Activated naive CD4-positive, alpha-beta T cell treated with anti-CD3 and anti-CD28 coated beads, Interleukin-2, amount 50 U/mL, for 24 hours (primary cell): ENCODE results near the gene PCDH9.

Source experiments
- H3K27ac Mint-ChIP-seq: one replicate; pipeline ENCODE4 v1.8.0; 2021; ENCODE audit warnings: mild to moderate bottlenecking, mixed read lengths
- H3K27me3 Mint-ChIP-seq: one replicate; pipeline ENCODE4 v1.8.0; 2021; ENCODE audit warnings: mixed read lengths
- H3K36me3 Mint-ChIP-seq: one replicate; pipeline ENCODE4 v1.8.0; 2021; ENCODE audit warnings: mixed read lengths
- H3K4me1 Mint-ChIP-seq: one replicate; pipeline ENCODE4 v1.8.0; 2021; ENCODE audit warnings: mixed read lengths
- H3K4me3 Mint-ChIP-seq: one replicate; pipeline ENCODE4 v1.8.0; 2021; ENCODE audit warnings: mild to moderate bottlenecking, mixed read lengths
- H3K9me3 Mint-ChIP-seq: one replicate; pipeline ENCODE4 v1.8.0; 2021; ENCODE audit warnings: mixed read lengths

Gene PCDH9

DNA sequence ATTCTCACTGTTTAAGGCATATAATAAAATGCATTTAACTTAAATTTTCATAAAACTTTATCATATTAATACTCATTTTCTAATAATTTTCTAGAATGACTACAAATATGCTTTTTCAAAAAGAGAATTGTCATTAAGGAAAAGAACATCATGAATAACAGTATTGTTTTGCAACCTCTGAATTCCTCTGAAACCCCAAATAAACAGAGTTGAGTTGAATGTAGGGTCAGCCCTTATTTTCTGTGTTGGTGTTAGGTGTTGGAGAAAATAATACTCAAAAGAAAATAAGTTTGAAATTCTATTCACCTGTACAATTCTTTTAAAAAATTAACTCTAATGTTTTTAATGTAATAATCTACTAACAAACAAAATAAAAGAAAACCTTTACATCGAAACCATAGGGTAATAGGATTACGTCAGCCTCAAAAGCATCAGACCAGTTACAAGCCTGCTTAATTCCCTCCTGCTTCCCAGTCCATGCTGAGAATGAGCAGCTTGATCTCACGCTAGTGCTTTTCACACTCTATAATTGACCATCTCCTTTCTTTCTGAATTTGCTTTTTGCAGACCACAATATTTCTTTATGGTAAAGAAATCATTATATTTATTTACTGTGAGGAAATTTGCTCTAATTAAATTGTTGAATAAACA lies 160.9 kb downstream of the PCDH9 start:
- Mint-ChIP-seq H3K27me3 (no peaks in the 10 kb centered on the region), H3K4me1 (no peaks in the 10 kb centered on the region), H3K4me3 (no peak overlapping the region), H3K27ac (no peak overlapping the region), H3K36me3 (no peaks in the 10 kb centered on the region), H3K9me3 (no peaks in the 10 kb centered on the region)

DNA sequence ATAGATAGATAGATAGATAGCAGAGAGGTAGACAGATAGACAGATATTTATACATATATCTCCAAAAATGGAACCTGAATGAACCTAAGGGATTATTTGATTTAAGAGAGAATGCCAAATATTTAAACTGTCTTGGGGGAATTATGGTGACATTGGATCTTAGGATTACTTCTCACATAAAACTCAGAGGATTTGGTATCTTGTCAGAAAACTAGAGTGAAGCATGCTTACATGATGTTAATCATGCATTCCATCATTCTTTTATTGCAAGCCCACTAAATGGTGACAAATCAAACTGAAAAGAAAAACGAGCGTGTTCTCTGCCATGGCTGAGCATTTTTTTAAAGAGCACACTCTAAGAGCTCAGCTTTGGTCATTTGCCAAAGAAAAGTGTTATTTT lies 165.2 kb downstream of the PCDH9 start:
- Mint-ChIP-seq H3K4me1 (no peaks in the 10 kb centered on the region), H3K27ac (no peak overlapping the region)

DNA sequence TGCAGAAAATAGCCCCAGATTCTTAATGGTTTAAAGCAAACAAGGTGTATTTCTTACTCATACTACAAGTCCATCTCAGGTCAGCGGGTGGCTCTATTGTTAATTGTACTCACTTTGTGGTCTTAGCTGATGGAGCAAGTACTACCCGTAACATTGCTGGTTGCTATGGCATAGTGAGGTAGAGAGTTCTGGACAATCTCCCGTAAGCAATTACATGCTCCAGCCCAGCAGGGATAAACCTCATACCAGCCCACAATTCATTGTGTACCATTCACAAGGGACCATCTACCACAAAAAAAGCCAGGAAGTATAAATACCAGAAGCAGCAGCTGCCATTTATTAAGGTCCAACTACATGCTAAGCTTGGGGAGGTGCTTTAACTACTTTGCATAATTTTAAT lies 167.1 kb downstream of the PCDH9 start:
- no peaks in the 10 kb centered on the region for H3K27me3 Mint-ChIP-seq
- no peaks in the 10 kb centered on the region for H3K4me1 Mint-ChIP-seq
- no peak overlapping the region for H3K4me3 Mint-ChIP-seq
- H3K27ac Mint-ChIP-seq = no peak overlapping the region
- H3K36me3 Mint-ChIP-seq = no peaks in the 10 kb centered on the region
- peaks cover 5% of the 10 kb centered on the region for H3K9me3 Mint-ChIP-seq

More for the DNA sequence above, 165.2 kb downstream of the PCDH9 start:
- no peak overlapping the region for H3K4me3 Mint-ChIP-seq
- no peaks in the 10 kb centered on the region for H3K27me3 Mint-ChIP-seq
- no peaks in the 10 kb centered on the region for H3K36me3 Mint-ChIP-seq
- peaks cover 5% of the 10 kb centered on the region for H3K9me3 Mint-ChIP-seq

DNA sequence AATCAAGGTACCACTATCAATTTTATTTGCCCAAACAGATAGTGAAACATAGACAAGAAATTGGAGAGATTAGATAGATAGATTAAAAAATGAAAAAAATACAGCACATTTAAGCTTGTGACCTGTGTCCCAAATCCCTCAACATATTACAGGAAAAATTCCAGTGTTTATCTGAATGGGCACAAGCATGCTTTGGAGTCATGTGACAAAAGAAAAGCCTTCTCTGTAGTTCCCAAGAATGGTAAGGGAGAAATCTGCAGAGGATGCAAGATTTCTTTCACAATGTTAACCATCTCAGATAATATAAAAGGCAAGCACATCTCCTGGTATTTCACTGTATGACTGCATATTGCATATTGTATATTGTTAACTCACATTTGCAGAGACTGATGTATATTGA lies 168.0 kb downstream of the PCDH9 start:
- H3K27me3 Mint-ChIP-seq = no peaks in the 10 kb centered on the region

DNA sequence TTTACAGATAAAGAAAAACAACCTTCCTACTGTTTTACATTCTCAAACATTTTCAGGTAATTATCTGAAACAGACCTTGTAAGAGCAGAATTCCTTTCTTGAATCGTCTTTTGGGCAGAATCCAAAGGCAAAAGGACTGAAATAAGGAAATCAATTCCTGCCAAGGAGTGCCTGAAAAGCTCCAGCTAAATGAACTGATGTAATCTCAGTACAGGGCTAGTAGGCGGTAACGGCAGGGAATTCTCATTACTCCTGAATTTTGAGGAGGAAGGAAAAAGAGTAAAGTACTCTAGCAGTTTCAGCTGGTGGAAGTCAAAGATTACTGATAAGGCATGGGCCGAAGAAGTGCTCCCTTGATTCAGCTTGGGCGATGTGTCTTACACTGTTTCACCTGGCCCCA lies 168.4 kb downstream of the PCDH9 start:
- no peaks in the 10 kb centered on the region for H3K36me3 Mint-ChIP-seq
- no peaks in the 10 kb centered on the region for H3K4me1 Mint-ChIP-seq
- no peak overlapping the region for H3K27ac Mint-ChIP-seq
- no peak overlapping the region for H3K4me3 Mint-ChIP-seq
- no peaks in the 10 kb centered on the region for H3K27me3 Mint-ChIP-seq
- peaks cover 5% of the 10 kb centered on the region for H3K9me3 Mint-ChIP-seq

More for the DNA sequence above, 168.0 kb downstream of the PCDH9 start:
- Mint-ChIP-seq H3K4me1 (no peaks in the 10 kb centered on the region), H3K9me3 (peaks cover 5% of the 10 kb centered on the region), H3K27ac (no peak overlapping the region), H3K36me3 (no peaks in the 10 kb centered on the region), H3K4me3 (no peak overlapping the region)

DNA sequence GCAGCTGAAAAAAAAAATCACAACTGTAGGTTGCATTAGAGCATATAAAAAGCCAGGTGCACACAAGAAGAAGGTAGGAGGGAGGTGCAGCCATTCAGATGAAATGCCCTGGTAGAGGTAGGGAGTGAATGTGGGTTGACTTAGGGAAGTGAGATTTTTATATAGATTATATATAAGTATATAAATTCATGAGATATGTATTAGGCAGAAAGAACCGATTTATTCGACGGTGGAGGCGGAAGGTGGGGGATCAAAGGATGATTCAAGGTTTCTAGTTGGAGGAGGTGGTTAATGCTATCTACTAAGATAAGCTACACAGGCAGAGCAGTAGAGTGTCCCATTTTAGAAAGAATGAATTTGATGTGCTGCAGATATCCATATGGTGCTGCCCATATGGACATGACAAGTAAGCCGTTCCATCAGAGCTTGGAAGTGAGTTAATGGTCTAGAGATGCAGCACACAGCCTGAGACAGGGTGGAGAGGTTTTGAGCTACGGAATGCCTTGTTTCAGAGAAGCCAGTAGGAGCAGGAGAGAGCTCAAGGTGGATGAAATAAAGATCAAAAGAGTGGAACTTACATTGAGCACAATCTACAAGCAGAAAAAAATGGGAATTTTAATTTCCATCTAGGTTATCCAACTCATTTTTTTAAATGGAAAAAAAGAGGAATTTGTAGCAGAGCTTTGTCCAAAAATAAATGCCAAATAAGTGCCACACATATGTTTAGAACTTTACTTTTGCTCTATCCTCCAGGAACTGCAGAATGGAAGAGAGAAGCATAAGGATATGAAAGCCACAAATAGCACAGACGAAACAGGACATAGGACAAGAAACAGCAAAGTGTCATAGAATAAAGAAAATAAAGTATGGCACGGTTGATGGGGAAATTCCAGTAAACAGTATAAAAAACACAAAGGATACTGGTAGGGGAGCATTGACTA lies 177.3 kb downstream of the PCDH9 start:
- Mint-ChIP-seq H3K36me3 (no peaks in the 10 kb centered on the region), H3K27ac (no peak overlapping the region), H3K27me3 (no peaks in the 10 kb centered on the region), H3K4me1 (no peaks in the 10 kb centered on the region), H3K4me3 (no peak overlapping the region), H3K9me3 (no peaks in the 10 kb centered on the region)

DNA sequence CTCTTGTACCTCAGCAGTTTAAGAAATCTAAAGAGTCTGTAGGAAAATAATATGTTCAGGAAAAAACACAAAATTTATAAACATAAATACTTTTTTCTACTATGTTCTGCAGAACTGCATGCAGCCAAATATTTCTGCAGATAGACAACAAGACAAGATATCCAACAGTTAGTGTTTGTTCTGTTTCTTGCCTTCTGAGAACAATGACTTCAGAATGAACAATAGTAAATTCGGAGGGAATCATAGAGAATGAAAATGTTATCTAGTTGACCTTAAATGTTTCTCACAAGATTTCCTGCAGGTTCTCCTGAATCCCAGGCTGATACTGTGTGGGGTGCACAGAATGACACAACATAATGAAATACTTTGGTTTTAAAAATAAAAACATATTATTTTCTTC lies 180.4 kb downstream of the PCDH9 start:
- H3K9me3 Mint-ChIP-seq = no peaks in the 10 kb centered on the region
- H3K27ac Mint-ChIP-seq = no peak overlapping the region
- H3K4me1 Mint-ChIP-seq = no peaks in the 10 kb centered on the region
- H3K4me3 Mint-ChIP-seq = no peak overlapping the region
- H3K36me3 Mint-ChIP-seq = no peaks in the 10 kb centered on the region
- H3K27me3 Mint-ChIP-seq = no peaks in the 10 kb centered on the region

DNA sequence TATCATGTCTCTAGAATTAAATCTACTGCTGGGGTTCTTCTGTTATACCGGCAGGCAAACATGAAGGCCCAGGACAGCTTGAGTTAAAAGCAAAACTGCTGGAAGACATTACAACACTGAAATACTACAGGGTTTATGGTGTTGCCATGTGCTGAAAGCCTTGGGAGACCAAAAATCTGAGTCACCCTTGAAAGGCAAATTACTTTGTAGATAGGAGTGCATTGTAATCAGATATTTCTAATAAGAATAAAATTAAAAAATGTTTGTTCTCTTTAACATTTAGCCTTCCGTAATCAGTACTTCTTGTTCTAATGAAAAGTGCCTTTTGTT lies 181.3 kb downstream of the PCDH9 start:
- Mint-ChIP-seq H3K27me3 (no peaks in the 10 kb centered on the region), H3K9me3 (no peaks in the 10 kb centered on the region), H3K27ac (no peak overlapping the region), H3K4me1 (no peaks in the 10 kb centered on the region), H3K36me3 (no peaks in the 10 kb centered on the region), H3K4me3 (no peak overlapping the region)

DNA sequence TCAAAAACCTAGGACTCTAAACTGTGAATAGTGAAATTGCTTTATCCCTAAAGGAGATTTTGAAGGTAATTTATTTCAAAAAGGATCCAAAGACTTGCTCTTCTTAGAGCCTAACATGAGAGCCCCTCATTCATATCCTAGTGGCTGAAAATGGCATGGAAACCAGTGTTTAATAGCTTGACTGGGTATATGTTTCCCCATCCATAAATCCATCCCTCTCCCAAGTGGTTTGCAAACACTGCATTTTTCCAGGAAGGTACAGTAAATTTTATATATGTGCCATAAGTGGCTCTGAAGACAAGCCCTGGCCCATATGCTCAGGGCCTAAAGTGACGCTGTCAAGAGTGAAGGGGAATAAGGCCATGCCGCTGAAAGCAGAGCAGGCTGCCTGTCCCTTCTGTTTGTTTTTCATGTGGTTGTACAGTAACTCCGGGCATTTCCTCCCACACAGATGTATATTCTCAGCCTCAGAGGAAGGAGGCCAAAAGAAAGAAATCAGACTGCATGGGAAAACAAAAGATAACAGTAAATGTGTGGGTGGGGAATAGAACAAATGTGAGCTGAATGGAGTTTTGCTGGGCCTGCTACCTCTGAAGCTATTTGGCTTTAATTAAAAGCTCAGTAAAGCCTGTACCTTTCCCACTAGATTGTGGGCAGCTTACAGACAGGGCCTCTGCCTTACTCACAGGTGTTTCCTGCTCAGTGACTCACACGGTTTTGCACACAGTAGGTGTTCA lies 181.9 kb downstream of the PCDH9 start:
- no peaks in the 10 kb centered on the region for H3K9me3 Mint-ChIP-seq
- H3K4me1 Mint-ChIP-seq = no peaks in the 10 kb centered on the region

DNA sequence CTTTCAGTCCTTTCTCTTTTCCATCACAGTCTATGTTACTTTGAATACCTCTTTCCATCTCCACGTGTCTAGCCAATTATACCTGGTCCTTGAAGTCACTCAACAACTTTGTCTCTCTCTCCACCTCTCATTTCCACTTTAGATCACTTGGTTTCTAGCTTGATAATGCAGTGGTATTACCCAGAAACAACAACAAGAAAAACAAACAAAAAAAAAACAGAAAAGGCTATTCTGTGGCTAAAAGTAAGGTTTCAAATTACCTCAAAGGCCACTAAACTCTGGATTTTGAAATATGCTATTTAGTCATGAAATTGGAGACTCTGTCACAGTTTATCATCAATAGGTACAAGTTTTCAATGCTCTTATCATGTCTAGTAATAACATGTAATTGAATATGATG lies 184.8 kb downstream of the PCDH9 start:
- no peaks in the 10 kb centered on the region for H3K27me3 Mint-ChIP-seq
- H3K36me3 Mint-ChIP-seq = no peaks in the 10 kb centered on the region
- no peak overlapping the region for H3K4me3 Mint-ChIP-seq
- H3K9me3 Mint-ChIP-seq = no peaks in the 10 kb centered on the region
- no peak overlapping the region for H3K27ac Mint-ChIP-seq
- no peaks in the 10 kb centered on the region for H3K4me1 Mint-ChIP-seq

More for the DNA sequence above, 181.9 kb downstream of the PCDH9 start:
- H3K27me3 Mint-ChIP-seq = no peaks in the 10 kb centered on the region
- no peak overlapping the region for H3K4me3 Mint-ChIP-seq
- H3K27ac Mint-ChIP-seq = no peak overlapping the region
- H3K36me3 Mint-ChIP-seq = no peaks in the 10 kb centered on the region

DNA sequence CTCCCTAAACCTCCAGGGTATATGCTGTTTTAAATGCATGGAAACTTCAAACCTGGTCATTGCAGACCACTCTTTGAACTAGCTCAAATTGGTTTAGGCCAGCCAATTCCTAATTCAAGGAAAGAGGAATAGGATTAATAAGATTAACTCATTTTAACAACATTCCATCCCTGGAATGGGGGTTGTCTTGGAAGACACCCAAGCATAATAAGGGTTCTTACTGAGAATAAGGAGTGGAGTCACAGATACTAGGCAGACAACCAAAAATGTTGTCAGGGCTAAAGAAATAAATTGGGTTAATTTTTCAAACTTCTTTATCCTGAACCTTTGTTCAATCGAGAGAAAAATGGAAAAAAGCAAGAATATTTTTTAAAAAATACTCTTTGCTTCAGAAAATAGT lies 186.2 kb downstream of the PCDH9 start:
- no peak overlapping the region for H3K4me3 Mint-ChIP-seq
- no peaks in the 10 kb centered on the region for H3K36me3 Mint-ChIP-seq
- H3K4me1 Mint-ChIP-seq = no peaks in the 10 kb centered on the region
- H3K27ac Mint-ChIP-seq = no peak overlapping the region
- H3K27me3 Mint-ChIP-seq = no peaks in the 10 kb centered on the region
- H3K9me3 Mint-ChIP-seq = no peaks in the 10 kb centered on the region

DNA sequence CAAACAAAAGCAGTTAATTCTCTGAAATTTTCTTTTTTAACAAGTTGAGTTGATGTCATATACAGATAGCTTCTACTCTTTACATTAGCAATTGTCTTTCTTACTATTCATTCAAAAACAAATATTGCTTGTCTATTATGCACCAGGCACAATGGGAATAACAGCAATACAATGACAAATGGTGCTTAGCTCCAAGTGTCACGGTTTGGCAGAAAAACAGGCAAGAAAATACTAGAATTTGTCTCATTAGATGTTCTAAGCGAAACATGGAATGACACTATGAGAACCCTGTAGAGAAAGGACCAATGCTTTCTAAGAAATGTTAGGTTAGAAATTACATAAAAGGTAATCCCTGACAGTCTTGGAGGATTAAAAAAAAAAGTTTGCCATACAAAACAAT lies 187.6 kb downstream of the PCDH9 start:
- Mint-ChIP-seq H3K9me3 (no peaks in the 10 kb centered on the region), H3K27me3 (no peaks in the 10 kb centered on the region), H3K4me1 (no peaks in the 10 kb centered on the region), H3K36me3 (no peaks in the 10 kb centered on the region), H3K27ac (no peak overlapping the region), H3K4me3 (no peak overlapping the region)

DNA sequence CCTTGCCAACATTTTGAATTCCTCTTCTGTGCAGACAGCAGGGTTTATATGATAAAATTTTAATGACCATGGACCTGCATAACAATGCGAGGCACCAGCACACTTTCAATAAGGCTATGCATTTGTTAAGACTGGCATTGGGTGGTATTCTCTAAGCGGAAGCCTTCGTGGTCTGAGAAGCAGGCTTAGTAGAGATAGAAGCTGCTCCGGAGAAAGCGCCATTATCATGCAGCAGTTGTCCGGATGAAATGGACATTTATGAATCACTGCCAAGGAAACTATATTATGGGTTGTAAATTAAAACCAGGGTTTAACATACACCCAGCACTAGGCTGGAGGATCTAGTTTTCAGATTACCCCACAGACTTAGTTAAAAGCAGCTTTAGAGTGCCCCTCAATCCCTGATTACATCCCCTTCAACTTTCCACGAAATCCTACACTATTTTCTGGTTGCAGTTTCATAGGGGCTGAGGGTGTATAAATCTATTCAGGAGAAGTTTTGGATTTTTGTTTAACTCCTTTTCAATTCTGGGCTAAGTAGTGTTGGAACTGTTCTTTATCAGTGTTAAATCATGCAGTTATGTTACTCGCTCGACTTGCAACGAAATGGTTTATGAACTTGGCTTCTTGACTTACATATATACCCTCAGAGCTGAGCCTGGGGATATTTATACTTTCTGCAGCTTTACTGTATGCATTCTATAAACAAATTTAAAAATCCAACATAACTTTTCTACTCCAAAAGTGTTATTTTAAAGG lies 193.3 kb downstream of the PCDH9 start:
- no peak overlapping the region for H3K4me3 Mint-ChIP-seq
- no peak overlapping the region for H3K27ac Mint-ChIP-seq
- no peaks in the 10 kb centered on the region for H3K36me3 Mint-ChIP-seq
- H3K4me1 Mint-ChIP-seq = no peaks in the 10 kb centered on the region
- H3K27me3 Mint-ChIP-seq = no peaks in the 10 kb centered on the region
- H3K9me3 Mint-ChIP-seq = no peaks in the 10 kb centered on the region

DNA sequence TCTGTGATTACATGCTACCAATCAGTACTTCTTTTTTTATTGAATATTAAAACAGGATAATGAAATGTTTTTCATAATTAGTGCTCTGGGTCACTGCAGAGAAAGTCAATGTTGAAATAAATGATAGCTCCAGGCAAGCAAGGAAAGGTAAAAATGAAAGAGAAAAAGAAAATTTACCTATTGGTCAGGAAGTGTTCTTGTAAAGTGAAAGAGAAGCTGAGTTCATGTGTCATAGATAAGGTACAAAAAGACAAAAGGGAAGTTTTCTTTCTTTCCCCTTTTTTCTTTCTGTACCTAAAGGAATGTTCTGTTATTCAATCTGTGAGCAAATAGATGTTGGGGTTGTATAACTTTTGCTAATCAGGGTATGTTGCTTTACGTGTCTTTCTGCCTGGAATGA lies 197.0 kb downstream of the PCDH9 start:
- H3K36me3 Mint-ChIP-seq = no peaks in the 10 kb centered on the region
- H3K4me3 Mint-ChIP-seq = no peak overlapping the region
- no peaks in the 10 kb centered on the region for H3K4me1 Mint-ChIP-seq
- H3K9me3 Mint-ChIP-seq = no peaks in the 10 kb centered on the region
- no peaks in the 10 kb centered on the region for H3K27me3 Mint-ChIP-seq
- H3K27ac Mint-ChIP-seq = no peak overlapping the region

DNA sequence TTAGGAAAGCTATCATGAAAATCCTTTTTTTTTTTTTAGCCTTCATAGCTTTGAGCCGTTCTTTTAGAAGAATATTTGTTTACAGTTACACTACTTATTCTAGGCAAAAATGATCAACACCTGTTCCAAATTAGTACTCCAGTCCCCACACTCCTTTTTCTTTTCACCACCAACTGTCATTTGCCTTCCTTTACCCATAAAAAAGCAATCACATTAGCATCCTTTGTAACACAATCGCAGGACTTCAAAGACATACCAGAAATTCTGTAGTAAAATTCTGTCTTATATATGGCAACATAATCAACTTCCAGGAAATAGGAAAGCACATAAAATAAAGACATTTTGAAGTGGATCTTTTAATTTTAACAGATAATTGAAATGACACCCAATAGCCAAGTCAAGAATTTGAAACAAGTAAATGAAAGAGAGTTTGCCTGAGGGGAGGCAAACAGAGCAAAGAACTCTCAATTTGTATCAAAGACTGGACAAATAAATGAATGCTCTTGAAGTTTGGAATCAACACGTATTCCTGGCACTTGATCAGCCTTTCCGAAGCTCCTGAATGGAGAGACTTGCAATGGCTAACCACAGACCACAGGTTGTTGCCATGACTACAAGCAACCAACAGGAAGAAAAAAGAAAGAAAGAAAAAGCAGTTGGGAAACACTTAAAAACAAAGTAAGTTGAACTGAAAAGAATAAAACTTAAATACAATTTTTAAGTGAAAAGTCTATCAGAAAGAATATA lies 206.8 kb downstream of the PCDH9 start:
- no peak overlapping the region for H3K4me3 Mint-ChIP-seq
- H3K4me1 Mint-ChIP-seq = no peaks in the 10 kb centered on the region
- no peak overlapping the region for H3K27ac Mint-ChIP-seq
- no peaks in the 10 kb centered on the region for H3K36me3 Mint-ChIP-seq
- peaks cover 4% of the 10 kb centered on the region for H3K9me3 Mint-ChIP-seq
- no peaks in the 10 kb centered on the region for H3K27me3 Mint-ChIP-seq
